HepG2 (cell line): ENCODE data around the gene TMEM253. TPM values are rescaled to one million over a fixed set of nuclear protein-coding genes. Genes with fewer than 3 reads are reported as not detected.

Experiments
- ATAC-seq: fragments of 200-7000 bp; cut with Tn5 transposase; 3 replicates; pipeline ENCODE4 v1.9.1; 2020; ENCODE audit warnings: mild to moderate bottlenecking, moderate library complexity
- BruUV-seq: library from RNA; stranded (reverse); fragments of 400-500 nt; replicated peaks from 2 replicates; lab custom pipeline; 2021; lab: Mats Ljungman, UMichigan
- CTCF ChIA-PET: fragments of 300-600 bp; formaldehyde crosslinking; extraction: SDS; loops from one replicate; lab custom pipeline; 2021; ENCODE audit warnings: low total read pairs, inconsistent platforms, low intra/inter-chr PET ratio; lab: Yijun Ruan, JAX
- POLR2A ChIA-PET: fragments of 350-600 bp; sonication (Branson Sonifier 250); formaldehyde crosslinking; loops from one replicate; lab custom pipeline; 2020; ENCODE audit warnings: antibody characterized with exemption, inconsistent platforms; lab: Yijun Ruan, JAX
- DNase-seq: peaks from one replicate; pipeline ENCODE4 v3.0.0-alpha.2; 2015; ENCODE audit warnings: low spot score
- FAIRE-seq: peaks from 3 replicates; lab custom pipeline; 2011; peaks lifted over from hg19 to GRCh38; lab: Jason Lieb, UNC
- H2AFZ ChIP-seq: one replicate; pipeline ENCODE4 v1.6.1; 2011; ENCODE audit warnings: low read length, inconsistent platforms
- H3K27ac ChIP-seq: fragments of 300-600 bp; 3 replicates; pipeline ENCODE4 v1.8.0; 2011; ENCODE audit warnings: mixed run types, mild to moderate bottlenecking, mixed read lengths, low read length, inconsistent platforms; ENCODE audit not compliant: insufficient read depth; ENCODE audit errors: extremely low read length
- H3K27me3 ChIP-seq, 2 experiments: fragments of 200-600 bp in 1 of 2; 2 replicates in 1 of 2; 3 replicates in 1 of 2; pipeline versions ENCODE4 v1.6.0 to v1.8.0; 2011; ENCODE audit warnings: low read length in 2 of 2, mild to moderate bottlenecking in 2 of 2, moderate library complexity in 2 of 2, inconsistent platforms in 1 of 2; ENCODE audit not compliant: insufficient read depth in 2 of 2, control insufficient read depth in 1 of 2
- H3K36me3 ChIP-seq, 2 experiments: fragments of 200-600 bp in 1 of 2; replicated peaks in 1 of 2; 2 replicates in 1 of 2; 3 replicates in 1 of 2; pipeline versions ENCODE4 v1.5.1 to v1.8.0; 2011; ENCODE audit warnings: low read length in 2 of 2, inconsistent platforms in 1 of 2; ENCODE audit not compliant: insufficient read depth in 2 of 2, control insufficient read depth in 1 of 2
- H3K4me1 ChIP-seq: 2 replicates; pipeline ENCODE4 v1.5.1; 2012; ENCODE audit warnings: low read length, inconsistent platforms; ENCODE audit not compliant: insufficient read depth
- H3K4me2 ChIP-seq: 2 replicates; pipeline ENCODE4 v1.6.0; 2011; ENCODE audit warnings: low read depth, low read length, inconsistent platforms
- H3K4me3 ChIP-seq, 3 experiments: fragments of 200-600 bp in 1 of 3; sonication (generic), shearing (Covaris generic) in 1 of 3; replicated peaks in 1 of 3; 2 replicates each; pipeline ENCODE4 v1.5.1; 2011 to 2016; ENCODE audit warnings: low read length in 3 of 3, inconsistent platforms in 2 of 3, low read depth in 2 of 3, mild to moderate bottlenecking in 2 of 3, control low read depth in 1 of 3, mixed read lengths in 1 of 3; ENCODE audit not compliant: insufficient read depth in 1 of 3
- H3K79me2 ChIP-seq: one replicate; pipeline ENCODE4 v1.6.1; 2011; ENCODE audit warnings: low read length, inconsistent platforms; ENCODE audit not compliant: insufficient read depth
- H3K9ac ChIP-seq: 2 replicates; pipeline ENCODE4 v1.6.0; 2011; ENCODE audit warnings: mild to moderate bottlenecking, low read depth, low read length, inconsistent platforms; ENCODE audit not compliant: insufficient read depth
- H3K9me3 ChIP-seq: 2 replicates; pipeline ENCODE4 v1.5.1; 2012; ENCODE audit warnings: mild to moderate bottlenecking, low read length
- H4K20me1 ChIP-seq: 2 replicates; pipeline ENCODE4 v1.6.0; 2011; ENCODE audit warnings: inconsistent platforms, mild to moderate bottlenecking, low read length, moderate library complexity; ENCODE audit not compliant: insufficient read depth
- CBX1 ChIP-seq: IDR thresholded peaks from one replicate; pipeline ENCODE4 v1.6.1; 2016; ENCODE audit warnings: antibody characterized with exemption, low read depth
- CBX5 ChIP-seq: sonication (generic); formaldehyde crosslinking; IDR thresholded peaks from 2 replicates; pipeline ENCODE4 v1.4.0; 2020; ENCODE audit warnings: missing genetic modification reagents, borderline replicate concordance
- HNRNPLL ChIP-seq: fragments of 200-400 bp; formaldehyde crosslinking; IDR thresholded peaks from 2 replicates; pipeline ENCODE4 v1.6.1; 2017; ENCODE audit warnings: mild to moderate bottlenecking, low read depth, low read length; ENCODE audit not compliant: poor library complexity, severe bottlenecking
- MYNN ChIP-seq: sonication (generic); formaldehyde crosslinking; IDR thresholded peaks from 2 replicates; pipeline ENCODE4 v1.4.0; 2020; ENCODE audit warnings: mild to moderate bottlenecking, low read depth, missing genetic modification reagents
- POLR2A ChIP-seq, 2 experiments: IDR thresholded peaks; 2 replicates each; pipeline ENCODE4 v1.6.1; 2011; ENCODE audit warnings: low read depth in 2 of 2, low read length in 2 of 2, mild to moderate bottlenecking in 1 of 2, moderate library complexity in 1 of 2; ENCODE audit not compliant: insufficient read depth in 1 of 2
- RBFOX2 ChIP-seq: fragments of 200-400 bp; formaldehyde crosslinking; IDR thresholded peaks from 2 replicates; pipeline ENCODE4 v1.6.1; 2017; ENCODE audit warnings: low read depth, mild to moderate bottlenecking, low read length
- SPEN ChIP-seq: sonication (generic); formaldehyde crosslinking; IDR thresholded peaks from 2 replicates; pipeline ENCODE4 v1.5.1; 2020; ENCODE audit warnings: low read depth, mild to moderate bottlenecking, missing genetic modification reagents
- TBX3 ChIP-seq: fragments of 450-650 bp; IDR thresholded peaks from 2 replicates; pipeline ENCODE4 v1.6.1; 2017; ENCODE audit warnings: antibody characterized with exemption, mild to moderate bottlenecking, inconsistent platforms, borderline replicate concordance
- TCF7L2 ChIP-seq: IDR thresholded peaks from 2 replicates; pipeline ENCODE4 v1.6.1; 2011; ENCODE audit warnings: mild to moderate bottlenecking, low read depth, low read length, moderate library complexity
- ZBTB8A ChIP-seq: sonication (generic); formaldehyde crosslinking; IDR thresholded peaks from 2 replicates; pipeline ENCODE4 v1.4.0; 2020; ENCODE audit warnings: mild to moderate bottlenecking, low read depth, missing genetic modification reagents, borderline replicate concordance
- ZNF451 ChIP-seq: sonication (generic); formaldehyde crosslinking; IDR thresholded peaks from 2 replicates; pipeline ENCODE4 v1.5.0; 2020; ENCODE audit warnings: mild to moderate bottlenecking, missing genetic modification reagents
- ZNF546 ChIP-seq: sonication (generic); formaldehyde crosslinking; conservative IDR thresholded peaks from 2 replicates; pipeline ENCODE4 v1.8.1; 2023; ENCODE audit warnings: mild to moderate bottlenecking, missing genetic modification reagents
- ZNF775 ChIP-seq: sonication (generic); formaldehyde crosslinking; IDR thresholded peaks from 2 replicates; pipeline ENCODE4 v1.4.0; 2020; ENCODE audit warnings: missing genetic modification reagents, mild to moderate bottlenecking, moderate library complexity, borderline replicate concordance
- WGBS: methylation state at CpG from one replicate; pipeline ENCODE4 v1.1.6; 2017; ENCODE audit warnings: low lambda C conversion rate; 5-methylcytosine and 5-hydroxymethylcytosine counted together
- in situ Hi-C: cut with HindIII; loops from 2 replicates; pipeline ENCODE4 v1.10.0; 2017; ENCODE audit warnings: low pct_unique_long_range_greater_than_20kb; ENCODE audit not compliant: extremely low pct_ligation_motif_present
- intact Hi-C: fragments of 100-400 bp; cut with micrococcal nuclease; formaldehyde crosslinking; loops from one replicate; pipeline ENCODE4 v1.10.0; 2022; ENCODE audit not compliant: unreplicated experiment
- polyA plus RNA-seq, 8 experiments: library from polyadenylated mRNA; depleted of rRNA in 3 of 8; stranded (reverse) in 7 of 8; unstranded in 1 of 8; fragments of >200 nt; fragmentation: Illumina TruSeq in 4 of 8; extraction: Trizol in 4 of 8; gene quantifications; 2 replicates each; pipeline versions ENCODE4 v1.2.1 to v1.2.3, GENCODE V29; 2011 to 2016; ENCODE audit warnings: low read depth in 4 of 8, missing spikeins in 1 of 8, mixed read lengths in 1 of 8; ENCODE audit not compliant: insufficient read depth in 1 of 8
- total RNA-seq, 5 experiments: library from RNA; depleted of rRNA; stranded (reverse); fragments of >200 nt; fragmentation: Illumina TruSeq; extraction: Trizol; gene quantifications; 2 replicates each; pipeline ENCODE4 v1.2.3, GENCODE V29; 2016; ENCODE audit warnings: low read depth in 1 of 5
- TF ChIP-seq, protein P1 (sequence below), 2 experiments: sonication (generic) in 1 of 2; formaldehyde crosslinking in 1 of 2; IDR thresholded peaks; 2 replicates each; pipeline versions ENCODE4 v1.4.0 to v1.6.1; 2018 to 2020; ENCODE audit warnings: missing genetic modification reagents in 2 of 2, borderline replicate concordance in 1 of 2, low read depth in 1 of 2, mild to moderate bottlenecking in 1 of 2, missing biosample characterization in 1 of 2
- TF ChIP-seq, protein P2 (sequence below): sonication (generic); formaldehyde crosslinking; IDR thresholded peaks from 2 replicates; pipeline ENCODE4 v1.4.0; 2020; ENCODE audit warnings: mild to moderate bottlenecking, missing genetic modification reagents
- TF ChIP-seq, protein P3 (sequence below): sonication (generic); formaldehyde crosslinking; IDR thresholded peaks from 2 replicates; pipeline ENCODE4 v1.4.0; 2020; ENCODE audit warnings: missing genetic modification reagents, mild to moderate bottlenecking, borderline replicate concordance

Gene TMEM253
- total and polyA plus RNA-seq, 2 of the 13 experiments (the other 11 are each of a cell fraction or from before 2014, with no cell fraction given), result 0.29 to 0.45 TPM

DNA sequence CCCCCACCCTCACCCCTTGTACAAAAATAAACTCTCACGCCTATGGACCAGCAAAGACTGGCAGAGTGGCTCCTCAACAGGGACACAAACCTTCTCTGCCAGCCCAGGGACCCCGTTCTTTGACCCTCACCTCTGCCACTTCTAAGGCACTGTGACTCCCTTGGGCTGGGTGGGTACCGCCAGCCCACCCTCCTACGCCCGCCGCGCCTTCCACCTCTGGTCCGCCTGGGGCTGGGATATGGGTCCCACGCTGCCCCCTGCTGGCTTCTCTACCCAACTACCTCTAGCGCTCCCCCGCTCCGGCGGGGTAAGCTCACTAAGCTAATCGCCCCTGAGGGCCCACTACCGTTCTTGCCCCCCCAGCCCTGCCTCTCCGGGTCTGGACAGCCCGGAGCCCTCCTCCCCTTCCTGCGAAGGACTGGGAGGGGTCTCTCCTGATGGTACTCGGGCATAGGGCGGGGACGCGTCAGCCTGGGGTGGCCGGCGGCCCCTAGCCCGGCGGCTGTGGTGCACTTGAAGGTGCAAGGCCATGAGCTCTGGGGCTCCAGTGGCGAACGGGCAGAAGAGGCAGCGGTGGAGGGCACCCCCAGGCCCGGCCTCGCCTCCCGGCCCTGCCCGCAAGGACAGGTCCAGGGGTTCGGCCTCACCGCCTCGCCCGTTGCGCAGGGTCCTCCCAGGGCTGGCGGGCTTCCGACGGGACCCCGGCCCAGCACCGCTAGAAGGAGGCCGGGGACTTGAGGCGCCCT is 10.5 kb upstream of the TMEM253 start:
- POLR2A ChIA-PET, result interaction anchor here (1.1 to 5.8 kb wide), 7 partner anchors 14 to 75 kb away, joined by 3 to 52 read pairs (median 16); partner anchors contain the start of gene ARHGEF40
- ATAC-seq (peak; percentile 33), DNase-seq (no peak)
- TF ChIP-seq, protein P1, sequence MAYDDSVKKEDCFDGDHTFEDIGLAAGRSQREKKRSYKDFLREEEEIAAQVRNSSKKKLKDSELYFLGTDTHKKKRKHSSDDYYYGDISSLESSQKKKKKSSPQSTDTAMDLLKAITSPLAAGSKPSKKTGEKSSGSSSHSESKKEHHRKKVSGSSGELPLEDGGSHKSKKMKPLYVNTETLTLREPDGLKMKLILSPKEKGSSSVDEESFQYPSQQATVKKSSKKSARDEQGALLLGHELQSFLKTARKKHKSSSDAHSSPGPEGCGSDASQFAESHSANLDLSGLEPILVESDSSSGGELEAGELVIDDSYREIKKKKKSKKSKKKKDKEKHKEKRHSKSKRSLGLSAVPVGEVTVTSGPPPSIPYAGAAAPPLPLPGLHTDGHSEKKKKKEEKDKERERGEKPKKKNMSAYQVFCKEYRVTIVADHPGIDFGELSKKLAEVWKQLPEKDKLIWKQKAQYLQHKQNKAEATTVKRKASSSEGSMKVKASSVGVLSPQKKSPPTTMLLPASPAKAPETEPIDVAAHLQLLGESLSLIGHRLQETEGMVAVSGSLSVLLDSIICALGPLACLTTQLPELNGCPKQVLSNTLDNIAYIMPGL (CRISPR knock-in tag; IDR thresholded peaks at IDR 0.05; ENCODE audit: borderline replicate concordance in 1 of 2, low read depth in 1 of 2), result peak; percentile 56; a peak in 2 of 4 replicates
- peak in 1 of 2 experiments; percentile 17; a peak in 1 of 4 replicates for TF ChIP-seq POLR2A (IDR thresholded peaks at IDR 0.05; ENCODE audit: insufficient read depth in 1 of 2, low read depth in 2 of 2, low read length in 2 of 2)
- TF ChIP-seq, protein P2, sequence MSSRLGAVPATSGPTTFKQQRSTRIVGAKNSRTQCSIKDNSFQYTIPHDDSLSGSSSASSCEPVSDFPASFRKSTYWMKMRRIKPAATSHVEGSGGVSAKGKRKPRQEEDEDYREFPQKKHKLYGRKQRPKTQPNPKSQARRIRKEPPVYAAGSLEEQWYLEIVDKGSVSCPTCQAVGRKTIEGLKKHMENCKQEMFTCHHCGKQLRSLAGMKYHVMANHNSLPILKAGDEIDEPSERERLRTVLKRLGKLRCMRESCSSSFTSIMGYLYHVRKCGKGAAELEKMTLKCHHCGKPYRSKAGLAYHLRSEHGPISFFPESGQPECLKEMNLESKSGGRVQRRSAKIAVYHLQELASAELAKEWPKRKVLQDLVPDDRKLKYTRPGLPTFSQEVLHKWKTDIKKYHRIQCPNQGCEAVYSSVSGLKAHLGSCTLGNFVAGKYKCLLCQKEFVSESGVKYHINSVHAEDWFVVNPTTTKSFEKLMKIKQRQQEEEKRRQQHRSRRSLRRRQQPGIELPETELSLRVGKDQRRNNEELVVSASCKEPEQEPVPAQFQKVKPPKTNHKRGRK, result no peak
- peak; percentile 32 for TF ChIP-seq HNRNPLL
- TF ChIP-seq TBX3, result no peak
- no peak for TF ChIP-seq CBX5 (CRISPR knock-in tag)
- TF ChIP-seq ZBTB8A (CRISPR knock-in tag), result no peak
- TF ChIP-seq ZNF451 (CRISPR knock-in tag), result no peak; the same call in 1 of the 2 replicates
- TF ChIP-seq, protein P3, sequence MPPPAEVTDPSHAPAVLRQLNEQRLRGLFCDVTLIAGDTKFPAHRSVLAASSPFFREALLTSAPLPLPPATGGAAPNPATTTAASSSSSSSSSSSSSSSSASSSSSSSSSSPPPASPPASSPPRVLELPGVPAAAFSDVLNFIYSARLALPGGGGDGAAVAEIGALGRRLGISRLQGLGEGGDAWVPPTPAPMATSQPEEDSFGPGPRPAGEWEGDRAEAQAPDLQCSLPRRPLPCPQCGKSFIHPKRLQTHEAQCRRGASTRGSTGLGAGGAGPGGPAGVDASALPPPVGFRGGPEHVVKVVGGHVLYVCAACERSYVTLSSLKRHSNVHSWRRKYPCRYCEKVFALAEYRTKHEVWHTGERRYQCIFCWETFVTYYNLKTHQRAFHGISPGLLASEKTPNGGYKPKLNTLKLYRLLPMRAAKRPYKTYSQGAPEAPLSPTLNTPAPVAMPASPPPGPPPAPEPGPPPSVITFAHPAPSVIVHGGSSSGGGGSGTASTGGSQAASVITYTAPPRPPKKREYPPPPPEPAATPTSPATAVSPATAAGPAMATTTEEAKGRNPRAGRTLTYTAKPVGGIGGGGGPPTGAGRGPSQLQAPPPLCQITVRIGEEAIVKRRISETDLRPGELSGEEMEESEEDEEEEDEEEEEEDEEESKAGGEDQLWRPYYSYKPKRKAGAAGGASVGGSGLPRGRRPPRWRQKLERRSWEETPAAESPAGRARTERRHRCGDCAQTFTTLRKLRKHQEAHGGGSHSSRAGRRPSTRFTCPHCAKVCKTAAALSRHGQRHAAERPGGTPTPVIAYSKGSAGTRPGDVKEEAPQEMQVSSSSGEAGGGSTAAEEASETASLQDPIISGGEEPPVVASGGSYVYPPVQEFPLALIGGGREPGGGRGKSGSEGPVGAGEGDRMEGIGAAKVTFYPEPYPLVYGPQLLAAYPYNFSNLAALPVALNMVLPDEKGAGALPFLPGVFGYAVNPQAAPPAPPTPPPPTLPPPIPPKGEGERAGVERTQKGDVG (CRISPR knock-in tag), result peak; percentile 95; the same call in 1 of the 2 replicates
- TF ChIP-seq RBFOX2, result peak; percentile 87
- TF ChIP-seq ZNF775 (CRISPR knock-in tag), result no peak
- peak; percentile 58 for TF ChIP-seq CBX1
- TF ChIP-seq TCF7L2, result no peak
- TF ChIP-seq SPEN (CRISPR knock-in tag), result peak; percentile 59; the same call in 1 of the 2 replicates
- 0 out of 2 replicates have a peak, but pooled peaks have one; percentile 65 for TF ChIP-seq ZNF546
- TF ChIP-seq MYNN (CRISPR knock-in tag), result no peak

More for the DNA sequence above, 10.5 kb upstream of the TMEM253 start:
- Histone ChIP-seq H3K36me3 (peaks cover 39 to 59% of the 10 kb centered on the region in 2 experiments), H3K79me2 (peaks cover 6% of the 10 kb centered on the region), H3K4me1 (peaks cover 22% of the 10 kb centered on the region), H3K27me3 (no peaks in the 10 kb centered on the region), H3K9ac (no peak overlapping the region), H4K20me1 (peaks cover 8% of the 10 kb centered on the region; the same call in 1 of the 2 replicates), H3K27ac (no peak overlapping the region), H3K4me2 (no peak overlapping the region), H3K9me3 (no peaks in the 10 kb centered on the region), H3K4me3 (no peak overlapping the region), H2AFZ (no peak overlapping the region)
- CTCF ChIA-PET, result interaction anchor here (1.5 to 12.2 kb wide), 5 partner anchors 16 to 76 kb away, joined by 3 to 320 read pairs (median 38); partner anchors contain the start of gene ARHGEF40
- BruUV-seq, result no TSS peak
- in situ Hi-C loops (no loop called here), intact Hi-C loops (no loop called here)
- WGBS, result 96% methylated on average over 39 of the region's 45 CpGs
- no peak for FAIRE-seq
